Measurements from ENCODE around the gene ZNF81. TPM values are rescaled to one million over a fixed set of nuclear protein-coding genes. Genes with fewer than 3 reads are reported as not detected.
A peak's percentile ranks its signal among the peaks of the same experiment; 100 is the strongest.
"Not testable (repeated sequence)": the region's sequence is repeated elsewhere in the genome, so short reads cannot be mapped to it uniquely, and the experiment has no call there.

The ZNF81 gene
- total RNA-seq, 2 donors from 2014 or later: 4.2 to 6.9 TPM

GRCh38 chrX:47956016-47956415 lies 119.3 kb downstream of the ZNF81 start:
- no peak overlapping the region for H3K4me3 ChIP-seq
- no peaks in the 10 kb centered on the region for H3K4me1 ChIP-seq
- no peaks in the 10 kb centered on the region for H3K27me3 ChIP-seq
- intact Hi-C loops (cut with DNase I): no loop called here
- H3K36me3 ChIP-seq (replicated peaks in 1 of 2; ENCODE audit: insufficient read depth in 1 of 2, low read depth in 2 of 2): no peaks in the 10 kb centered on the region
- H3K27ac ChIP-seq: no peak overlapping the region
- ATAC-seq (no peak), DNase-seq (no peak)
- TF ChIP-seq POLR2A (IDR thresholded peaks at IDR 0.05) (no peak), CTCF (IDR thresholded peaks at IDR 0.05) (no peak)
- 62% methylated on average over 8 of the region's 13 CpGs; no CpG with 5 or more reads in 1 of the 2 donors for whole genome bisulfite sequencing, 2 donors
- H3K9me3 ChIP-seq: no peaks in the 10 kb centered on the region

GRCh38 chrX:47958206-47958605 lies 121.5 kb downstream of the ZNF81 start:
- DNase-seq; H3K4me3 ChIP-seq; H3K27me3 ChIP-seq; H3K4me1 ChIP-seq; H3K36me3 ChIP-seq (replicated peaks in 1 of 2; ENCODE audit: insufficient read depth in 1 of 2, low read depth in 2 of 2); H3K27ac ChIP-seq; ATAC-seq; intact Hi-C loops (cut with DNase I); H3K9me3 ChIP-seq: not testable (repeated sequence)
- WGBS, 2 donors: 75% methylated on average over 1 of the region's 4 CpGs; no CpG with 5 or more reads in 1 of the 2 donors

GRCh38 chrX:47958761-47959342 lies 122.2 kb downstream of the ZNF81 start:
- DNase-seq (peak in 3 of 4 donors; percentile 13 to 16 (median 16)), ATAC-seq (no peak)
- H3K36me3 ChIP-seq (replicated peaks in 1 of 2; ENCODE audit: insufficient read depth in 1 of 2, low read depth in 2 of 2): no peaks in the 10 kb centered on the region
- no peak overlapping the region for H3K4me3 ChIP-seq
- H3K9me3 ChIP-seq: no peaks in the 10 kb centered on the region
- WGBS, 2 donors: 31 to 40% methylated on average over 2 to 3 of the region's 4 CpGs
- H3K27me3 ChIP-seq: no peaks in the 10 kb centered on the region
- intact Hi-C loops (cut with DNase I): no loop called here
- no peak overlapping the region for H3K27ac ChIP-seq
- TF ChIP-seq CTCF (IDR thresholded peaks at IDR 0.05) (peak in 5 of 7 experiments; percentile 8 to 53 (median 39)), POLR2A (IDR thresholded peaks at IDR 0.05) (no peak)
- H3K4me1 ChIP-seq: no peaks in the 10 kb centered on the region

GRCh38 chrX:47960406-47960805 lies 123.7 kb downstream of the ZNF81 start:
- DNase-seq: peak in 1 of 4 donors; percentile 2
- intact Hi-C loops (cut with DNase I): no loop called here
- H3K27me3 ChIP-seq: no peaks in the 10 kb centered on the region
- H3K4me1 ChIP-seq: no peaks in the 10 kb centered on the region
- no peak overlapping the region for H3K27ac ChIP-seq
- ATAC-seq: no peak
- H3K9me3 ChIP-seq: no peaks in the 10 kb centered on the region
- H3K36me3 ChIP-seq (replicated peaks in 1 of 2; ENCODE audit: insufficient read depth in 1 of 2, low read depth in 2 of 2): no peaks in the 10 kb centered on the region
- 85 to 90% methylated on average over 2 of the region's 2 CpGs for WGBS, 2 donors
- no peak overlapping the region for H3K4me3 ChIP-seq
- no peak for TF ChIP-seq CTCF (IDR thresholded peaks at IDR 0.05)
- TF ChIP-seq POLR2A (IDR thresholded peaks at IDR 0.05): no peak

GRCh38 chrX:47961830-47962229 lies 125.1 kb downstream of the ZNF81 start:
- H3K36me3 ChIP-seq (replicated peaks in 1 of 2; ENCODE audit: insufficient read depth in 1 of 2, low read depth in 2 of 2); H3K4me3 ChIP-seq; H3K27ac ChIP-seq: not testable (repeated sequence)

GRCh38 chrX:47965526-47965925 lies 128.8 kb downstream of the ZNF81 start:
- H3K27me3 ChIP-seq; H3K4me1 ChIP-seq; H3K36me3 ChIP-seq (replicated peaks in 1 of 2; ENCODE audit: insufficient read depth in 1 of 2, low read depth in 2 of 2); DNase-seq; H3K4me3 ChIP-seq; H3K27ac ChIP-seq; H3K9me3 ChIP-seq; intact Hi-C loops (cut with DNase I); ATAC-seq: not testable (repeated sequence)
- WGBS, 2 donors: 94 to 95% methylated on average over 3 to 7 of the region's 14 CpGs

More at GRCh38 chrX:47961830-47962229, 125.1 kb downstream of the ZNF81 start:
- intact Hi-C loops (cut with DNase I); ATAC-seq; DNase-seq; H3K4me1 ChIP-seq; H3K9me3 ChIP-seq; H3K27me3 ChIP-seq: not testable (repeated sequence)
- WGBS, 2 donors: 62 to 65% methylated on average over 5 of the region's 6 CpGs

Other genes with a start within 250 kb of the ZNF81 start
- gene SYN1, start 217.0 kb upstream of the ZNF81 start, total RNA-seq: 1 to 10 TPM in 1 of 2 donors, under 1 TPM in 1; 0.26 to 4.0 TPM
- gene CFP, start 207.0 kb upstream of the ZNF81 start, total RNA-seq: 1 to 10 TPM in 1 of 2 donors, not detected in 1; 1.8 TPM
- gene ELK1, start 186.3 kb upstream of the ZNF81 start, total RNA-seq: 1 to 10 TPM; 6.9 to 9.9 TPM
- gene UXT, start 177.7 kb upstream of the ZNF81 start, total RNA-seq: 10 to 100 TPM; 41.9 to 56.6 TPM
- gene ZNF182, start 167.1 kb downstream of the ZNF81 start, total RNA-seq: 1 to 10 TPM; 5.3 to 5.4 TPM
- gene SPACA5, start 170.1 kb downstream of the ZNF81 start, total RNA-seq: not detected
- gene ZNF630, start 234.7 kb downstream of the ZNF81 start, total RNA-seq: 1 to 10 TPM in 1 of 2 donors, under 1 TPM in 1; 0.33 to 4.2 TPM